Osteocyte (in vitro differentiated cells): ENCODE measurements around the gene CCNG1. TPM values are rescaled to one million over a fixed set of nuclear protein-coding genes. Genes with fewer than 3 reads are reported as not detected.

Experiments used
- DNase-seq: peaks from one replicate; pipeline ENCODE4 v3.0.0; 2021; ENCODE audit warnings: mixed read lengths; ENCODE audit not compliant: unreplicated experiment; ENCODE audit errors: extremely low spot score
- H3K27ac Mint-ChIP-seq: one replicate; pipeline ENCODE4 v1.8.0; 2021; ENCODE audit warnings: mild to moderate bottlenecking, mixed read lengths; ENCODE audit not compliant: unreplicated experiment
- H3K27me3 Mint-ChIP-seq: one replicate; pipeline ENCODE4 v1.8.0; 2021; ENCODE audit warnings: mixed read lengths; ENCODE audit not compliant: unreplicated experiment
- H3K36me3 Mint-ChIP-seq: one replicate; pipeline ENCODE4 v1.8.0; 2021; ENCODE audit warnings: mixed read lengths; ENCODE audit not compliant: unreplicated experiment
- H3K4me1 Mint-ChIP-seq: one replicate; pipeline ENCODE4 v1.8.0; 2021; ENCODE audit warnings: mixed read lengths; ENCODE audit not compliant: unreplicated experiment
- H3K4me3 Mint-ChIP-seq: one replicate; pipeline ENCODE4 v1.8.0; 2021; ENCODE audit warnings: mild to moderate bottlenecking, moderate library complexity, mixed read lengths; ENCODE audit not compliant: unreplicated experiment
- H3K9me3 Mint-ChIP-seq: one replicate; pipeline ENCODE4 v1.8.0; 2021; ENCODE audit warnings: mixed read lengths; ENCODE audit not compliant: unreplicated experiment
- CTCF ChIP-seq: fragments of 200-600 bp; sonication (generic); IDR thresholded peaks from 2 replicates; pipeline ENCODE4 v1.5.0; 2021; ENCODE audit warnings: antibody characterized with exemption, mild to moderate bottlenecking, moderate library complexity
- total RNA-seq: library from RNA; stranded (reverse); gene quantifications from 2 replicates; pipeline ENCODE4 v1.2.1, GENCODE V29; 2021

CCNG1 gene
- total RNA-seq, 1 donor from 2014 or later: 163 TPM

- Mint-ChIP-seq H3K36me3 (no peaks in the 10 kb centered on the region), H3K27me3 (peaks cover 54% of the 10 kb centered on the region), H3K4me1 (no peaks in the 10 kb centered on the region), H3K4me3 (no peak overlapping the region), H3K9me3 (no peaks in the 10 kb centered on the region), H3K27ac (no peak overlapping the region)
- no peak for TF ChIP-seq CTCF
- DNase-seq: no peak
Measured at GRCh38 chr5:163401271-163401670, 36.1 kb upstream of the CCNG1 start.

- Mint-ChIP-seq H3K4me1 (no peaks in the 10 kb centered on the region), H3K9me3 (no peaks in the 10 kb centered on the region), H3K4me3 (no peak overlapping the region), H3K36me3 (no peaks in the 10 kb centered on the region), H3K27ac (no peak overlapping the region), H3K27me3 (peaks cover 56% of the 10 kb centered on the region)
- DNase-seq: no peak
- TF ChIP-seq CTCF: no peak
Measured at GRCh38 chr5:163402007-163402406, 35.4 kb upstream of the CCNG1 start.

GRCh38 chr5:163404364-163405173 is 32.8 kb upstream of the CCNG1 start:
- no peaks in the 10 kb centered on the region for H3K9me3 Mint-ChIP-seq
- no peak overlapping the region for H3K27ac Mint-ChIP-seq
- no peak for TF ChIP-seq CTCF
- peaks cover 47% of the 10 kb centered on the region for H3K27me3 Mint-ChIP-seq
- peaks cover 1% of the 10 kb centered on the region for H3K4me1 Mint-ChIP-seq
- H3K36me3 Mint-ChIP-seq: no peaks in the 10 kb centered on the region
- DNase-seq: no peak
- no peak overlapping the region for H3K4me3 Mint-ChIP-seq

- Mint-ChIP-seq H3K27ac (no peak overlapping the region), H3K4me3 (no peak overlapping the region), H3K4me1 (peaks cover 1% of the 10 kb centered on the region), H3K9me3 (no peaks in the 10 kb centered on the region), H3K27me3 (peaks cover 46% of the 10 kb centered on the region), H3K36me3 (no peaks in the 10 kb centered on the region)
- no peak for TF ChIP-seq CTCF
- DNase-seq: no peak
Measured at GRCh38 chr5:163407034-163407655, 30.2 kb upstream of the CCNG1 start.

GRCh38 chr5:163408311-163408923 is 29.0 kb upstream of the CCNG1 start:
- peaks cover 1% of the 10 kb centered on the region for H3K4me1 Mint-ChIP-seq
- H3K27ac Mint-ChIP-seq: no peak overlapping the region
- no peak overlapping the region for H3K4me3 Mint-ChIP-seq
- no peaks in the 10 kb centered on the region for H3K36me3 Mint-ChIP-seq
- TF ChIP-seq CTCF: peak; percentile 90
- H3K9me3 Mint-ChIP-seq: no peaks in the 10 kb centered on the region
- no peak for DNase-seq
- peaks cover 51% of the 10 kb centered on the region for H3K27me3 Mint-ChIP-seq
